Thoracic aorta (tissue), 2 donors: Measurements from ENCODE around the gene SNRK. TPM values are rescaled to one million over a fixed set of nuclear protein-coding genes. Genes with fewer than 3 reads are reported as not detected.

Experiments used
- ATAC-seq: fragments of 150-250 bp; one replicate; pipeline ENCODE4 v1.8.0; 2017; ENCODE audit warnings: low read depth; ENCODE audit not compliant: insufficient number of reproducible peaks, low FRiP score
- DNase-seq: peaks from one replicate; pipeline ENCODE4 v3.0.0-alpha.2; 2020; ENCODE audit warnings: low spot score
- H3K27ac ChIP-seq, 2 donors: fragments of 200-600 bp; sonication (generic); 1 replicate in 1 of 2; 2 replicates in 1 of 2; pipeline ENCODE4 v1.5.1; 2016; ENCODE audit warnings: mild to moderate bottlenecking in 2 of 2, moderate library complexity in 2 of 2
- H3K27me3 ChIP-seq: fragments of 200-600 bp; sonication (generic); replicated peaks from 2 replicates; pipeline ENCODE4 v1.6.0; 2016; ENCODE audit warnings: mild to moderate bottlenecking; ENCODE audit not compliant: insufficient read depth
- H3K36me3 ChIP-seq: fragments of 200-600 bp; sonication (generic); one replicate; pipeline ENCODE4 v1.5.1; 2016
- H3K4me1 ChIP-seq, 2 donors: fragments of 200-600 bp; sonication (generic); 1 replicate in 1 of 2; 2 replicates in 1 of 2; pipeline versions ENCODE4 v1.5.1 to v1.6.0; 2016; ENCODE audit warnings: low read depth in 2 of 2, mild to moderate bottlenecking in 1 of 2; ENCODE audit not compliant: control insufficient read depth in 1 of 2
- H3K4me3 ChIP-seq: fragments of 200-600 bp; sonication (generic); 2 replicates; pipeline ENCODE4 v1.5.1; 2016; ENCODE audit warnings: mild to moderate bottlenecking
- H3K9me3 ChIP-seq: fragments of 200-600 bp; sonication (generic); 2 replicates; pipeline ENCODE4 v1.5.1; 2016
- total RNA-seq, 2 donors: library from RNA; depleted of rRNA; stranded (reverse); fragments of >200 nt; gene quantifications; one replicate each; pipeline versions ENCODE4 v1.1.0 to v1.2.3, GENCODE V29; 2016
- TF ChIP-seq, protein P1 (sequence below): fragments of 200-600 bp; sonication (generic); IDR thresholded peaks from one replicate; pipeline ENCODE4 v1.5.1; 2019; ENCODE audit warnings: antibody characterized with exemption

Gene SNRK
- total RNA-seq, 2 donors from 2014 or later: 26.5 to 82.6 TPM

DNA sequence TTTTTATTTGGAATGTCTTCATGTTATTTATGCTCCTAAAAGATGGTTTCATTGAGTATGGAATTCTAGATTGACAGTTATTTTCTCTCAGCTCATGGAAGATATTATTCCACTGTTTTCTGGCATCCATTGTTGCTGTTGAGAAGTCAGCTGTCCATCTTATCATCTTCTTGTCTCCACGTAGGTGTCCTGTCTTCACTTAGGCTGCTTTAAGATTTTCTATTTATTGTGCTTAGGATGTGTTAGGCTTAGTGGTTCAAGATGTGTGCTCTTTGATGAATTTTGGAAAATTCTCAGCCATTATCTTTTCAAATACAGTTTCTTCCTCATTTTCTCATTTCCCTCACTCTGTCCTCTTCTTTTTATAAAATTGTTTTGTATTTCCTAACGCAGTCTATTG, 52.0 kb downstream of the SNRK start:
- Histone ChIP-seq H3K4me3 (no peak overlapping the region), H3K36me3 (peaks cover 21% of the 10 kb centered on the region), H3K9me3 (peaks cover 35% of the 10 kb centered on the region), H3K4me1 (no peaks in the 10 kb centered on the region), H3K27me3 (no peaks in the 10 kb centered on the region), H3K27ac (no peak overlapping the region)
- TF ChIP-seq, protein P1, sequence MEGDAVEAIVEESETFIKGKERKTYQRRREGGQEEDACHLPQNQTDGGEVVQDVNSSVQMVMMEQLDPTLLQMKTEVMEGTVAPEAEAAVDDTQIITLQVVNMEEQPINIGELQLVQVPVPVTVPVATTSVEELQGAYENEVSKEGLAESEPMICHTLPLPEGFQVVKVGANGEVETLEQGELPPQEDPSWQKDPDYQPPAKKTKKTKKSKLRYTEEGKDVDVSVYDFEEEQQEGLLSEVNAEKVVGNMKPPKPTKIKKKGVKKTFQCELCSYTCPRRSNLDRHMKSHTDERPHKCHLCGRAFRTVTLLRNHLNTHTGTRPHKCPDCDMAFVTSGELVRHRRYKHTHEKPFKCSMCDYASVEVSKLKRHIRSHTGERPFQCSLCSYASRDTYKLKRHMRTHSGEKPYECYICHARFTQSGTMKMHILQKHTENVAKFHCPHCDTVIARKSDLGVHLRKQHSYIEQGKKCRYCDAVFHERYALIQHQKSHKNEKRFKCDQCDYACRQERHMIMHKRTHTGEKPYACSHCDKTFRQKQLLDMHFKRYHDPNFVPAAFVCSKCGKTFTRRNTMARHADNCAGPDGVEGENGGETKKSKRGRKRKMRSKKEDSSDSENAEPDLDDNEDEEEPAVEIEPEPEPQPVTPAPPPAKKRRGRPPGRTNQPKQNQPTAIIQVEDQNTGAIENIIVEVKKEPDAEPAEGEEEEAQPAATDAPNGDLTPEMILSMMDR: no peak
- ATAC-seq (no peak), DNase-seq (no peak)

DNA sequence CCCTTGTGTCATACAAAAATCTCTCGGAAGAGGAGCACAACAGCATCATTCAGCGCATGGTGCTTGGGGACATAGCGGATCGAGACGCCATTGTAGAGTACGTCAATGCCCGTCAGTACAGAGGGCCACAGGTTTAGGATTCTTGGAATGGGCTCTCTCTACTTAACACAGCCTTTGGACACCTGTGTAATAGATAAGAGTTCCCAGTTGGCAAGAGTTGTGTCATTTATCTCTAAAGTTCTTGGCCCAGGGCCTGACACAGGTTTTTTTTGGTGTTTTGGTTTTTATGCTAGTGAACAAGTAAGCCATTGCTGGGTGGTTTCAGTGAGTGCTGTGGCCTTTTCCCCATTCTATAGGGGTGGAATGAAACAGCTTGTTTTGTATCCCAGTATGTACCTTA, 54.1 kb downstream of the SNRK start:
- peaks cover 32% of the 10 kb centered on the region for H3K9me3 ChIP-seq
- DNase-seq (no peak), ATAC-seq (no peak)
- peaks cover 35% of the 10 kb centered on the region for H3K36me3 ChIP-seq
- TF ChIP-seq, protein P1: no peak
- H3K4me1 ChIP-seq: no peaks in the 10 kb centered on the region
- no peaks in the 10 kb centered on the region for H3K27me3 ChIP-seq
- no peak overlapping the region for H3K27ac ChIP-seq
- H3K4me3 ChIP-seq: no peak overlapping the region

DNA sequence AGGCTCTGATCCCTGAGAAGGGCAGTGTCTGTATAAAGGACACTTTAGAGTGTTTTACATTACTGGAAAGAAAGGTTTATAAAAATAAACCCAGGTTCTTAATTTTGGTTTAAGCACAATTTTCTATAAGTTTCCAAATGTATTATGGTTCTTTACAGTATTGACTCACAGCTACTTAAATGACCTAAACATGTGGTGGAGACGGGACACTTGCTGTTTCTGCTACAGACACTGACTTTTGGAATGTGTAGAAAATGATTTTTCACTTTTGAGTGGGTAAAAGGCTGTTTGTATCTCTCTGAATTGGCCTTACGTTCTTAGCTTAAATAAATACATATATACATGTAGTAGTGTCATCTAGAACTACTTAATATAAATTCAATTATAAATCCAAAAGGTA, 55.4 kb downstream of the SNRK start:
- Histone ChIP-seq H3K4me1 (no peaks in the 10 kb centered on the region), H3K4me3 (no peak overlapping the region), H3K27me3 (no peaks in the 10 kb centered on the region), H3K36me3 (peaks cover 27% of the 10 kb centered on the region), H3K27ac (no peak overlapping the region), H3K9me3 (peaks cover 22% of the 10 kb centered on the region)
- DNase-seq (no peak), ATAC-seq (no peak)
- TF ChIP-seq, protein P1: no peak

DNA sequence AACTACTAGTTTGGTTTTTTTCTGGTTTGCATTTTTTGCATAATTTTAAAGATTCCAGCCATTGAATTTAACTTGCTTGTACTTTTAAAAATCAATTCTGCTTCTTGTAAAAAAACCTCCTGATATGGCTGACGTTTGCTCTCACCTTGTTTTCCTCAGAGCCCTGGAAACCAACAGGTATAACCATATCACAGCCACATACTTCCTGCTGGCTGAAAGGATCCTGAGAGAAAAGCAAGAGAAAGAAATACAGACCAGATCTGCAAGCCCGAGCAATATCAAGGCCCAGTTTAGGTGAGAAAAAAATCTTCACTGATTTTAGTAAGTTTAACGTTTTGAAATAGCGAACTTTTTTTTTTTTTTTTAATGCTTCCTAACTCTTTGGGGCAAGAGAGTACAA, 56.8 kb downstream of the SNRK start:
- Histone ChIP-seq H3K27me3 (no peaks in the 10 kb centered on the region), H3K36me3 (peaks cover 37% of the 10 kb centered on the region), H3K27ac (no peak overlapping the region), H3K4me3 (no peak overlapping the region), H3K4me1 (no peaks in the 10 kb centered on the region), H3K9me3 (peaks cover 10% of the 10 kb centered on the region)
- TF ChIP-seq, protein P1: no peak
- DNase-seq (no peak), ATAC-seq (no peak)

DNA sequence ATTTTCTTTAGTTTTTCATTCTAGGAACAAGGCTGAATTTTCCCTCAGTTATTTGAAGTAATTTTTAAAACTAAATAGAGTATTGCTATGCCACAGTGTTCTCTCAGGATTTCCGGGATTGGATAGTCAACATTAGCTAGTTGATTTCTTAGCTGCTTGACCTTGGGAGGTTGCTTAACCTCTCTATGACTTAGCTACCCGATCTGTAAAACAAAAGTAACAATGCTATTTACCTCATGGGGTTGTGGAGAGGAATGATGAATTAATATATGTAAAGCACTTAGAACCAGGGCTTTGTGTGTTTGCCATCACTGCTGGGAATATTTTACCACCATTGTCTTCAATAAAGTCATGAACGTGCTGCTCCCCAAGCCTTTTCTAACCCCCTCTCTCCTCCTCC, 57.5 kb downstream of the SNRK start:
- Histone ChIP-seq H3K4me3 (no peak overlapping the region), H3K4me1 (no peaks in the 10 kb centered on the region), H3K9me3 (peaks cover 4% of the 10 kb centered on the region), H3K27ac (no peak overlapping the region), H3K36me3 (peaks cover 42% of the 10 kb centered on the region), H3K27me3 (no peaks in the 10 kb centered on the region)
- ATAC-seq (no peak), DNase-seq (no peak)
- TF ChIP-seq, protein P1: no peak
